Endothelial cell of hepatic sinusoid (primary cell): ENCODE data around the gene SYS1.

ENCODE experiments used
- in situ Hi-C: cut with HindIII; loops from 2 replicates; pipeline ENCODE4 v1.10.0; 2017; ENCODE audit warnings: low sequenced_read_pairs

The SYS1 gene

GRCh38 chr20:45362804-45363610 is at the start of gene SYS1:
SYS1 (plus strand) TSS chr20:45363156; CDS start chr20:45363532, 376 bp downstream.
- in situ Hi-C loops = no loop called here

GRCh38 chr20:45313943-45314342 is 49.0 kb upstream of the SYS1 start:
- in situ Hi-C loops = loop anchor here (10.0 kb wide), 1 partner anchor 461 kb away; no protein-coding TSS in a partner anchor

GRCh38 chr20:45315672-45316071 is 47.3 kb upstream of the SYS1 start:
- in situ Hi-C loops = loop anchor here (5.0 to 10.0 kb wide), 2 partner anchors 142 to 459 kb away; no protein-coding TSS in a partner anchor

- in situ Hi-C loops = loop anchor here (5.0 to 10.0 kb wide), 2 partner anchors 141 to 458 kb away; no protein-coding TSS in a partner anchor
These were observed 46.5 kb upstream of the SYS1 start for GRCh38 chr20:45316150-45317080.

GRCh38 chr20:45317826-45318225 is 45.1 kb upstream of the SYS1 start:
- in situ Hi-C loops = loop anchor here (5.0 to 10.0 kb wide), 2 partner anchors 139 to 457 kb away; no protein-coding TSS in a partner anchor

- in situ Hi-C loops = loop anchor here (5.0 to 10.0 kb wide), 2 partner anchors 139 to 456 kb away; no protein-coding TSS in a partner anchor
These were observed 44.5 kb upstream of the SYS1 start for GRCh38 chr20:45318386-45318939.

GRCh38 chr20:45318948-45319347 is 44.0 kb upstream of the SYS1 start:
- in situ Hi-C loops = loop anchor here (5.0 to 10.0 kb wide), 2 partner anchors 138 to 456 kb away; no protein-coding TSS in a partner anchor

DNA sequence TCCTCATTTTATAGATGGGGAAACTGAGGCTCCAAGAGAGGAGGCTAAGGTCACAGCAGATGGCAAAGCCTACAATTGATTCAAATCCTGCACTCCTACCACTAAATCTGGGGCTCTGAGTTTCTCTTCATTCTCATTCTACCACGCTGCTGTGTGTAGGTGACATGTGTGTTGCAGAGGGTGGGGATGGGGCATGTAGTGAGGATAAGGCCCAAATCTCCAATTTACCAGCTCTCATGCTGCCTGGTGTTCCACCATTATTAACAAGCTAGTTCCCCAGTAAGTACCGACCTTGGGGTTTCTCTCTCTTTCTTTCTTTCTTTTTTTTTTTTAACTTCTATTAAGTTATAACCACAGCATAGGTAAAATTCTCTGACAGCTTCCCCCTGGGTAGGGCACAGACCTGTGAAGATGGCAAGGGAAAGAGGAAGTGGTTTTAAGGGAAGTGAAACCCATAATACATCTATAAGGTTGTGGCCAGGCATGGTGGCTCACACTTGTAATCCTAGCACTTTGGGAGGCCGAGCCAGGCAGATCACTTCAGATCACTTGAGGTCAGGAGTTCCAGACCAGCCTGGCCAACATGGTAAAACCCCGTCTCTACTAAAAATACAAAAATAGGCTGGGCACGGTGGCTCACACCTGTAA is 41.9 kb upstream of the SYS1 start:
- in situ Hi-C loops = no loop called here

DNA sequence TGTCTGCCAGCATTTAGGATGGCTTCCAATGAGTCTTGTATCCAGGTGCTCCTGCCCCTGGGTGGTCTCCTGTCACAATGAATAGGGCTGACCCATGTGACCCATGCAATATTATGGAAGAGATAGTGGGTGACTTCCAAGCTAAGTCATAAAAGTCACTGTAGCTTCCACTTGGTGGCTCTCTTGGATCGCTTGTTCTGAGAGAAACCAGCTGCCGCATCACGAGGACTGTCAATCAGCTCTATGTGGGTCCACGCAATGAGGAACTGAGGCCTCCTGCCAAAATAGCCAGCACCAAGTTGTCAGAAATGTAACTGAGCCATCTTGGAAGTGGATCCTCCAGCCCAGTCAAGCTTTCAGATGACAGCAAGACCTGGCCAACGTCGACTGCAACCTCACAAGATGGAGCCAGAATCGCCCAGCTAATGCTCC is 40.0 kb upstream of the SYS1 start:
- in situ Hi-C loops = no loop called here

DNA sequence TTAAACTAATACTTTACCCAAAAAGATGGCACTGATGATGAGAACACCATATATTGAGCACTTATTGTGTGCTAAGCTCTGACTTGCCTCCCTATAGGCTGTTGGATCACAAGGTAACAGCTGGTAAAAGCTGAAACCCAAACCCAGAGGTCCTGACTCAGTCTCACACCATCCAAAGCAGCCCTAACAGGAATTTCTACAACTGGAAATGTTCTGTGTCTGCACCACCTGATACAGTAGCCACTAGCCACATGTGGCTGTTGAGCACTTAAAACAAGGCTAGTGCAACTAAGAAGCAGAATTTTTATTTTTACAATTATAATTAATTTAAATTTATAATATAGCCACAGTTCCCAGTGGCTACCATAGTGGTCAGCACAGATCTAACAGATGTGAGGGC is 39.2 kb upstream of the SYS1 start:
- in situ Hi-C loops = no loop called here

- in situ Hi-C loops = loop anchor here (5.0 kb wide), 2 partner anchors 33 to 67 kb away; no protein-coding TSS in a partner anchor
These were observed 37.6 kb upstream of the SYS1 start for GRCh38 chr20:45325371-45325770.

- in situ Hi-C loops = loop anchor here (5.0 kb wide), 2 partner anchors 36 to 64 kb away; no protein-coding TSS in a partner anchor
These were observed 34.5 kb upstream of the SYS1 start for GRCh38 chr20:45328451-45328850.

DNA sequence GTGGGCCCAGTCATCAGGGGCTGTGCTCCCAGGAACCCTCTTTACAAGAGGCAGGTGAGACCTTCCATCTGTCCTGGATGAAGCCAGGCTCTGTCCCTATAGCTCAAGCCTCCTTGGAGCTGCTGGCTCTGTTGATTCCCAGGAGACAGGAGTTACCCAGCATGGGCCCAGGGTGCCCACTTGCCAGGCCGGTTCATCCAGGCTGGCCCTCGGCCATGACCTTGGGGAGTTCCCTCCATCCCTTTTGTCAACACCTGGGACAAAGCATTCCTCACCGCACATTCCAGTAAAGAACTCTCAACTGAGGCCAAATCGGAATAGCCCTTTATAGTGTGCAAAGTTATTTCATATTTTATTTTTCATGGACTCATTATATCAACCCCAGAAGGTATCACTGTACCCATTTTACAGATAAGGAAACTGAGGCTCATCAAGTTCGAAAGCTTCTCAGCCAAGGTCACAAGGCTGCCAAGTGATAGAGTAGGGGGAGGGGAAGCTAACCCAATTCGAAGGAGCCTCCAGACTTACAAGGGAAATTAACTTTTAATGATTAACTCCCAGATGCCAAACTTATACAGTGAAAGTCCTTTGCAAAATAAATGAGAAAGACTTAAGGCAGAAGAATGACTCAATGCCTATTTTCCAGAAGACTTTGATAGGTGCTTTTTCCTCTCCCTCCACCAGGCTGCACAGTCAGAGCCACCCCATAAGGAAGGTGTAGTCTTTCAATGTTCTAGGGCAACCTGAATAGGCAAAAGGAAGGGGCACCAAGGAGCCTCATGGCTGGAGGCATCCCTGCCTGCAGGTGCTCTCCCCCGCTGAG is 33.2 kb upstream of the SYS1 start:
- in situ Hi-C loops = loop anchor here (5.0 kb wide), 2 partner anchors 37 to 63 kb away; no protein-coding TSS in a partner anchor

GRCh38 chr20:45330476-45330875 is 32.5 kb upstream of the SYS1 start:
- in situ Hi-C loops = no loop called here

- in situ Hi-C loops = no loop called here
These were observed 26.2 kb upstream of the SYS1 start for GRCh38 chr20:45336530-45337366.

DNA sequence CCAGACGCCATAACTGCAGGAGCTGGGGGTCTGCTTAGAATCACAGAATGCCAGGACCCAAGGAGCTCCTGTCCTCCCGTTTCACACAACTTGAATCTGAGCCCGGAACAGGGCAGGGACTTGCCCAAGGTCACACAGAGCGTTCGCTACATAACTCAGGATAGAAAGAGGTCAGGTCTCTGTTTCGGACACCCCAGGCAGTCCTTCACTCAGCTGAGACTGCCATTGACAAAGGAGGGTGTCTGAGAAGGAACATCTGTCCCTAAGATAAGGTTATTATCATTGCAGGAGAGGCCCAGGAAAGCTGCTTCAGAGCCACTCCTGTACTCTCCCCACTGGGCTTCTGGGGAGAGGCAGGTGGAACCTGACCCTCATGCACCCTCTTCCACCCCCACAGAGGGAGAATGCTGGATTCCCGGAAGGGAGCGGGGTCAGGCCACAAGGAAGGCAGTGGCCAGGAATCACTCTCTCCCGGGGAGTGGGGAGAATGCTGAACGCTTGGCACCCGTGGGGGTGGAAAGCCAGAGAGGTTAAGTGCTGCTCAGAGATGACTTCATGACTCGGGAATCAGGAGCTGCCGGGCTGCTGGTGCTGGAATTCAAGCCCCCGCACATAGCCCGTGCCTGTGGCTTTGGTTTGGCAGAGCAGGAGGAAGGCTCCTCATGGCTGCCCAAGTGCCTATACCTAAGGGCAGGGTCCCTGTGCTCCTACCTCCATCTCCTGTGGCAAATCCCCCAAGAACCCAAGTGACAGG is 25.4 kb upstream of the SYS1 start:
- in situ Hi-C loops = no loop called here

GRCh38 chr20:45338121-45339030 is 24.6 kb upstream of the SYS1 start:
- in situ Hi-C loops = no loop called here
